Measurements from ENCODE around the gene KRTAP9-6.
"Not testable (repeated sequence)": the region's sequence is repeated elsewhere in the genome, so short reads cannot be mapped to it uniquely, and the experiment has no call there.

Gene KRTAP9-6

GRCh38 chr17:41265078-41265477, at the start of gene KRTAP9-6:
Gene KRTAP9-6 (plus strand): TSS chr17:41265378. CDS start chr17:41265378, 0 bp downstream.
- in situ Hi-C loops (cut with HindIII; ENCODE audit: low sequenced_read_pairs): no loop called here

- in situ Hi-C loops (cut with HindIII; ENCODE audit: low sequenced_read_pairs): loop anchor here (10.0 kb wide), 1 partner anchor 201 kb away; no protein-coding TSS in a partner anchor
Measured at GRCh38 chr17:41215681-41216080, 49.5 kb upstream of the KRTAP9-6 start.

GRCh38 chr17:41223821-41224220, 41.4 kb upstream of the KRTAP9-6 start:
- in situ Hi-C loops (cut with HindIII; ENCODE audit: low sequenced_read_pairs): no loop called here

GRCh38 chr17:41226051-41226450, 39.1 kb upstream of the KRTAP9-6 start:
- in situ Hi-C loops (cut with HindIII; ENCODE audit: low sequenced_read_pairs): no loop called here

- in situ Hi-C loops (cut with HindIII; ENCODE audit: low sequenced_read_pairs): not testable (repeated sequence)
Measured at GRCh38 chr17:41226598-41227095, 38.5 kb upstream of the KRTAP9-6 start, which contains the start of gene KRTAP9-2. Gene KRTAP9-2 (plus strand): TSS chr17:41226648. CDS start chr17:41226655, 7 bp downstream.

- in situ Hi-C loops (cut with HindIII; ENCODE audit: low sequenced_read_pairs): no loop called here
Measured at GRCh38 chr17:41230094-41230493, 35.1 kb upstream of the KRTAP9-6 start.

- in situ Hi-C loops (cut with HindIII; ENCODE audit: low sequenced_read_pairs): no loop called here
Measured at GRCh38 chr17:41231731-41232130, 33.4 kb upstream of the KRTAP9-6 start.

- in situ Hi-C loops (cut with HindIII; ENCODE audit: low sequenced_read_pairs): not testable (repeated sequence)
Measured at GRCh38 chr17:41232399-41233105, 32.6 kb upstream of the KRTAP9-6 start, which contains the start of gene KRTAP9-3. Gene KRTAP9-3 (plus strand): TSS chr17:41232449. CDS start chr17:41232502, 53 bp downstream.

GRCh38 chr17:41237116-41237515, 28.1 kb upstream of the KRTAP9-6 start:
- in situ Hi-C loops (cut with HindIII; ENCODE audit: low sequenced_read_pairs): not testable (repeated sequence)

GRCh38 chr17:41237949-41238437, 27.2 kb upstream of the KRTAP9-6 start, which contains the start of gene KRTAP9-8:
Gene KRTAP9-8 (plus strand): TSS chr17:41237999. CDS start chr17:41238052, 53 bp downstream.
- in situ Hi-C loops (cut with HindIII; ENCODE audit: low sequenced_read_pairs): not testable (repeated sequence)

GRCh38 chr17:41246995-41247787, 18.0 kb upstream of the KRTAP9-6 start:
- in situ Hi-C loops (cut with HindIII; ENCODE audit: low sequenced_read_pairs): not testable (repeated sequence)

GRCh38 chr17:41249637-41250240, 15.4 kb upstream of the KRTAP9-6 start, which contains the start of gene KRTAP9-4:
Gene KRTAP9-4 (plus strand): TSS chr17:41249687. CDS start chr17:41249721, 34 bp downstream.
- in situ Hi-C loops (cut with HindIII; ENCODE audit: low sequenced_read_pairs): not testable (repeated sequence)

GRCh38 chr17:41251261-41251660, 13.9 kb upstream of the KRTAP9-6 start:
- in situ Hi-C loops (cut with HindIII; ENCODE audit: low sequenced_read_pairs): no loop called here

- in situ Hi-C loops (cut with HindIII; ENCODE audit: low sequenced_read_pairs): no loop called here
Measured at GRCh38 chr17:41254861-41255260, 10.3 kb upstream of the KRTAP9-6 start.

- in situ Hi-C loops (cut with HindIII; ENCODE audit: low sequenced_read_pairs): not testable (repeated sequence)
Measured at GRCh38 chr17:41255381-41256290, 9.5 kb upstream of the KRTAP9-6 start, which contains the start of gene KRTAP9-9. Gene KRTAP9-9 (plus strand): TSS chr17:41255384.

- in situ Hi-C loops (cut with HindIII; ENCODE audit: low sequenced_read_pairs): no loop called here
Measured at GRCh38 chr17:41256291-41256685, 8.9 kb upstream of the KRTAP9-6 start.

- in situ Hi-C loops (cut with HindIII; ENCODE audit: low sequenced_read_pairs): no loop called here
Measured at GRCh38 chr17:41258406-41258805, 6.8 kb upstream of the KRTAP9-6 start.

GRCh38 chr17:41263212-41263611, 2.0 kb upstream of the KRTAP9-6 start:
- in situ Hi-C loops (cut with HindIII; ENCODE audit: low sequenced_read_pairs): no loop called here

GRCh38 chr17:41264599-41264998, 579 bp upstream of the KRTAP9-6 start:
- in situ Hi-C loops (cut with HindIII; ENCODE audit: low sequenced_read_pairs): no loop called here

GRCh38 chr17:41267711-41268110, 2.5 kb downstream of the KRTAP9-6 start:
- in situ Hi-C loops (cut with HindIII; ENCODE audit: low sequenced_read_pairs): no loop called here
